GM19463 (cell line): ENCODE results near the gene WNK2.

Experiments
- ATAC-seq: cut with Tn5 transposase; IDR thresholded peaks from one replicate; pipeline ENCODE4 v1.9.1; 2021; ENCODE audit warnings: mild to moderate bottlenecking, moderate library complexity; ENCODE audit not compliant: unreplicated experiment

Gene WNK2

DNA sequence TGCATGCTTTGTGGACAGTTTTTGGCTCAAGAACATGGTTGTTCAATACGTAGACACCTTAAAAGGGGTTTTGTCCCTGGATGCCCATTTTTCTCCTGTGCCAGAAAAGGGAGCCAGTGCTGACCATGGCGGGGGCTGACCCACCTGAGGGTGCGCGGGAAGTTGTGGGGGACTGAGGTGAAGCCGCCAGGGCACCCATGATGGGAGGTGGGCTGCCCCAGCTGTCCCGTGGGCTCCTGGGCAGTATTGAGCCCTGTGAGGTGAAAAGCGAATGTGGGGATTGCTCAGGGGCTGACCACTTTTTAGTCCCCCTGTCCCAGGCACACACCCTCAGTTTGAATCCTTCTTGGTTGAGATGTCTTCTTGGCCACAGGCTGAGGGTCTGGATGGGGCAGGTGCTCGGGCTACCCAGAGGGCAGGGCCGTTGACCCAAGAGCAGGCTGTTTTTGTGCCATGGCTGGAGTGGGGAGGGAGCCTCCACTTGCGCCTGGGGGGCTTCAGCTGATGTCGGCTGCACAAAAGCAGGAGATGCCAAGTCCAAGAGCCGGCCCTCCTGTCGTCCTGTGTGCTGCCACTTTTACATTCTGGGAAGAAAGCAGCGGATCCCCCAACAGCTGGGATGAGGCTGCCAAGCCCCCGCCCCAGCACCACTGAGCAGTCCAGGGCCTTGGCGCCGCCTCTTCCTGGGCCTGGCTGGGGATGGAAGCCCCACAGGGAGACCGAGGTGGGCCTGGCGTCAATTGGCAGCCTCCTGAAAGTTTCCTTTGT is 120.1 kb downstream of the WNK2 start:
- no peak for ATAC-seq

- no peak for ATAC-seq
Observed at GRCh38 chr9:93304574-93305496, 120.9 kb downstream of the WNK2 start.

- no peak for ATAC-seq
Observed at GRCh38 chr9:93305497-93306020, 121.6 kb downstream of the WNK2 start.

DNA sequence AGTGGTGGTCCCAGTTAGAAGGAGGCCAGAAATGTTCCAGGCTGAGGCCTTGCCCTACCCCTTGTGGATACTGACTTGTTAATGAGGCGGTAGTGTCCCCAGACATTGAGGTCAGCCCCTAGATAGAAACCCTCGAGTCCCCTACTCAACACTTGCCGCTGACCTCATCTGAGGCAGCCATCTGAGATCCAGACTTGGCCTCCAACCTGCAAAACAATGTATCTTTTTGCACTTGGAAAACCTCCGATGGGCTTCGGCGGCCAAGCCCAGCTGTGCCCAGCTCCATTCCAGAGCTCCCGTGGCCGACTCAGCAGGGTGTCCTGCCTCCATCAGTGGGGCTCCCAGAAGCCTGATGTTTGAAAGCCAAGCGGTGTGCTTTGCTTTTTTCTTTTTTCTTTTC is 122.1 kb downstream of the WNK2 start:
- no peak for ATAC-seq

DNA sequence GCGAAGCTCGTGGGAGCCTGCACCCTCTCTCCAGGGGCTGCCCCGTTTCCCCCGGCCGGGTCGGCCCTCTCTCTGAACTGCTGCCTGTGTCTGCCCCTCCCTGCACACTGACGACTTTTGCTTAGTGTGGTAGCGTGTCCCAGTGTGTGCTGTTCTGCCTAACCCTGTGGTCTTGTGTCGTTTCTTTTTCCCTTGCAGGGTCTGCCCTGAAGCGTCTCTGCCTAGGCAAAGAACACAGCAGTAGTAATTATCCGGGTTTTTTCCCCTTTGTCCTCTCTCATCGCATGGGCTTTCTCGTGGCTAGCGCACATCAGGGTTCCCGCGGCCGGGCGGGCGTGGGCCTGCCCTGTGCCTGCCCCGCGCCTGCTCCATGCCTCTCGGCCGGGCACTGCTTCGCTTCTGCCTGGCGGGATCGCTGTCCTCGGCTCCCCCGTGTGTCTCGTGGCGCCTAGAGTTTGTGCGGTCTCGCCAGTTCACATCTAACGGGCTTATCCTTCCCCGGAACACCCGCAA is 122.7 kb downstream of the WNK2 start:
- ATAC-seq: no peak

GRCh38 chr9:93307468-93308157 is 123.7 kb downstream of the WNK2 start:
- ATAC-seq: no peak

- ATAC-seq: no peak
Observed at GRCh38 chr9:93308158-93308602, 124.2 kb downstream of the WNK2 start.

GRCh38 chr9:93308676-93309075 is 124.7 kb downstream of the WNK2 start:
- ATAC-seq: no peak

DNA sequence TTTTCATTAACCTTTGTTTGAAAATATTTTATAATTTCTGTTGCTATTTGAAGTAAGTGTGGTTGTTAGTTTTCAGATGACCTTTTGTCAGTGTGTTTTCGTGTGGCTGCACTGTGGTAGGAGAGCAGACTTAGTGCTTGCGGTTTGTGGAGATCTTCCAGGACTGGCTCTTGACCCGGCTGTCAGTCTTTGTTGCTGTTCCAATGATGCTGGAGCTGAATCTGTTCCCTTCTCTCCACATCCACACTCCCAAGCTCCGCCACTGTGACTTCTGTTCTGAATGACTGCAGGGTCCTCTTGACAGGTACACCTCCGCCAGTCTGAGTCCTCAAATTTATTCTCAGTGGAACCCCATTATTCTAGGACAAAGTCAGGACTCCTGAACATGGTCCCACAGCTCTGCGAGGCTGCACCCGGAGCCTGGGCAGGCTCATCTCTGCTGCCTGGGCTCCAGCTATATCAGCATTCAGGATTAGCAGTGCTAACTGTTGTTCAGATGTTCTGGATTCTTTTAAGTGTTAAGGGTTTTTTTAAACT is 126.0 kb downstream of the WNK2 start:
- ATAC-seq: no peak

DNA sequence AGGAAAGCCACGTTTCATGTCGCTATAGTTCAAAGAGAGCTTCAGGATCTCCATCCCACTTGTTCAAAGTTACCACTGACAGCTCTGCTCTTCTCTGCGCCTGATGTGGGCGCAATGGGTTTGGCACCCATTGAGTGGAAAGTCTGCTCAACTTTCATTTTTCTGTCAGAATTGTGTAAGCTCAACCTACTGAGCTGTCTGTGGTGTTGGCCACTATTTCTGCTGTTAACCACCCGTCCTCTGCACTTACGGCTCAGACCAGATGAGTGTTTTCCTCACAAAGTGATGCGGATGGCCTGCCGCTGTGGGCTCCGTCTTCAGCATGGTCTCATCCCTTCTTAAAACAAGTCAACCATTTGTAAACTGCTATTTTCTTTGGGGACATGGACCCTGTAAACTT is 131.2 kb downstream of the WNK2 start:
- ATAC-seq: no peak

- no peak for ATAC-seq
Observed at GRCh38 chr9:93315960-93316359, 132.0 kb downstream of the WNK2 start.

DNA sequence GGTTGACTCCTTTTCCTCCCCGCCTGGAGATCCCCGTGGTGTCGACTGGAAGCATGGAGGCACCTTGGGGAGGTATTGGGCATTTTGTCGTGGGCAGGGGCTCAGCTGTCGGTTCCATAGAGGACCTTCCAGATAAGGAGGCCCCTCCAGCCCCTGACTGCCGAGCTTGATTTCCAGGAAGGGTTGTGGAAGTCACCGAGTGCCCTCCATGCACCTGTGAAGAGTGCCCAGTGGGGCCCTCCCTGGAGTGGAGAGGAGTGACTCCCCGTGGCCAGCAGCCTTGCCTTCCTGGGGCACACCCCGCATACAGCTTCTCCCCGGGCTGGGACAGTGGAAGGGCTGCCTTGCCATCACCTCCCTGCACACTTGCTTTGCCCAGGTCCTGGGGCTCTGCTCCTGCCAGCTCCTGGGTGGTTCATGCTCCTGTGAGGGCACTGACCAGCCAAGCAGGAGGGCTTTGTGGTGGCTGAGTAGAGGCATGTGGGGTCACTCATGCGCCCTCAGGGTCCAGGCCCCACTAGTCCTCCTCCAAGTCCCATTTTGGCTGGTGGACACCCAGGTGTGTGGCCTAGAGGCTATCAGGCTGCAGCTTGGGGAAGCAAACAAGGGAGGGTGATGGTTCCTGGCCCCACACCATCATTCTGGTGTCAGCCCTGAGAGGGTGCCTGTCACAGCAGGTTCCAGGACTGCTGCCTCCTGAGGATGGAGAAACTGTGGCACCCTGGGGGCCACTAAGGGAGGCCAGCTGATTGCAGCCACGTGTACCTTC is 133.0 kb downstream of the WNK2 start:
- no peak for ATAC-seq

DNA sequence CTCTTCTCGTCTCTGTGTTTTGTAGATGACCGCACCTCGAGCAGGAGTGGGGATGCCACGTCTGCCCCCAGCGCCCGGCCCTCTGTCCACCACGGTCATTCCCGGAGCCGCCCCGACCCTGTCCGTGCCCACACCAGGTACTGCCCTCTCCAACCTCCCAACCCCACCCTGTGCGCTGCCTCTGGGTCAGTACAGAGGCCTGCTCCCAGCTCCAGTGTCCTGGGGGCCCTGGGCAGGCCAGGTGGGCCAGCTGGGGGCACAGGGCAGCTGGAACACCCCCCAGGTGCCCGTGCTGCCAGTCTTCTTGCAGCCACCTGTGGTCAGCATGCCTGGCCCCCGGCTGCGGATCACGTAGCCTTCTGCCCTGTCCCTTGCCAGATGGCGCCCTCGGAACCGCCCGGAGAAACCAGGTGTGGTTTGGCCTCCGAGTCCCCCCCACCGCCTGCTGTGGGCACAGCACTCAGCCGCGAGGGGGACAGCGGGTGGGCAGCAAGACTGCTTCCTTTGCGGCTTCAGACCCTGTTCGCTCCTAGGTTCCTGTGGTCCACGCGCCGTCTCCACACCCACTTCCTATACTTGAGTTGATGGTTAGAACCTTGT is 133.7 kb downstream of the WNK2 start:
- no peak for ATAC-seq

DNA sequence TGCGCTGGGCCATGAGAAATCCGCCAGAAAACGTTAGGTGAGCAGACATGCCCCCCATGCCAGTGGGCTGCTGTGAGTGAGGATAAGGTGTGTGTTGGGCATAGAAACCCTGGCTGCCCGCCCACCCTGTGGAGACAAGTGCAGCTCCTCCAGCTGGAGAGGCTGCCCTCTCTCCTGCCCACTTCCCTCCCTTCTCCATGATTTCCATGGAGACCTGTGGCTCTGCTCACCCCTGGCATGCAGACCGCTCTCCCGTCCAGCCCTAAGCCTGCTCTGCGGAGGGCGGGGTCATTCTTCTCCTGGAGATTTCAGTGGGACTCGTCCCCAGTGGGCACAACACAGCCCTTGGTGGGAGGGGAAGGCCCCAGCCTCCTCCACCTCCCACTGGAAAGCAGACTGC is 134.5 kb downstream of the WNK2 start:
- ATAC-seq: no peak

- ATAC-seq: no peak
Observed at GRCh38 chr9:93319301-93319991, 135.5 kb downstream of the WNK2 start.

DNA sequence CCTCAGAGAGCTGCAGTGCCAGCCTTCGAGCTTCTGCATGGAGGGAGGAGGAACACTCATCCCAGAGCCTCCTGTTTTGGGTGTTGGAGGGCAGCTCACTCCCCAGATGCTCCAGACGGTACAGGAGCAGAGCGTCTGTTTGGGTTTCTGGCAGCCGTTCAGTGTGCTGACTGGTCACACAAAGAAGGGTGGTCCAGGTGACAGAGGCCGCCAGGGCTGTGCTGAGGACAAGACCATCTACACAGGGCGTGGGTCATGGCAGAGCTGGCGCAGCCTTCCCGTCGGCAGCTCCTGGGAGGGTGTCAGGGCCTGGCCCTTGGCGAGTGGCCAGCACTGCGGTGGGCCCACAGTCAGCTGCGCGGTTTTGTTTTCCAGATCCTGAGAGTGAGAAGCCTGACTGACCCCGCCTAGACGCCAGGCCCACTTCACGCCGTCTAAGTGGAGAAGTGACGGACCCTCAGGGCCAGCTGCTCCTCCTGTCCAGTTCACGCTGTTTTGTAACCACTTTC is 136.1 kb downstream of the WNK2 start:
- no peak for ATAC-seq

- ATAC-seq: no peak
Observed at GRCh38 chr9:93320591-93321219, 136.8 kb downstream of the WNK2 start.

DNA sequence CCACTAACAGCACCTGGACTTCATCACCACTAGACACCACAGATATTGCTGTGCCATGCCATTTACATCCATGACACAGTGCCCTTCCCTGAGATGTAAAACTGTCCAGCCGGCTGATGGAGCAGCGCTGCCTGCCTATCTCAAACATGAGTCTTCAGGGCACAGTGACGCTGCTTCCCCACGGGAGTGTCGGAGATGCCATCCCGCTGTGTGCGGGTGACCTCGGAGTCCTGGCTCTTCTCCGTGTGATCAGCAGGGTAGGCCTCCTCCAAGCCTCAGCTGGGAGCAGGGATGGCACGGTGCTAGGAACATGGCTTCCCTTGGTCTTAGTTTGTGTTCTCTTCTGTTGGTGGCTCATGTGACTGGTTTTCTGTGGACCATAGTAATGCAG is 137.3 kb downstream of the WNK2 start:
- ATAC-seq: no peak
